ENCODE data around the gene GAS7.

DNA sequence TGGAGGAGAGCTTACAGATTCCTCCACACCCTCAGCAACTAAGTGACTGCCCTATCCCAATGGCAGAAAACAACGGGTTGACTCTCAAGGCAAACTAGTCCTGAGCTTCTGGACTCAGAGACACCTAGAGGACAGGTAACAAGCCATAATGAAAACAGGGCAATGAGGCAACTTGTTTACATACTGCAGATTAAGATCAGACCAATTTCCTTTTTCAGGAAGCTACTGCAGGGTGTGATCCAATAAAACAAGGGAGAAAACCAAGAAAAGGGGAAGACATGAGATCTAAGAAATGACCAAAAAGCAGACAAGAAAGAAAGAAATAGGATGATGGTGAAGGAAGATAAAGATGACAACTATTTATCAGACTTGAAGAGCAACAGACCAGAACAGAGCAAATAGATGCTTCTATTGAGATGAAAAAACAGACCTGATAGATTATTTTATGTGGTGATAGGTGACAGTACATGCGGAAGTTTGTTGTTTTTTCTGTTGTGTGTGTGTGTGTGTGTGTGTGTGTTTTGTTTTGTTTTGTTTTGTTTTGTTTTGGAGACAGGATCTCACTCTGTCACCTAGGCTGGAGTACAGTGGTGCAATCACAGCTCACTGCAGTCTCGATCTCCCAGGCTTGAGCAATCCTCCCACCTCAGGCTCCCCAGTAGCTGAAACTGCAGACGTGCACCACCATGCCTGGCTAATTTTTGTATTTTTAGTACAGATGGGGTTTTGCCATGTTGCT lies 120.7 kb downstream of the GAS7 start:
- TF ChIP-seq ZBTB7A (CRISPR knock-in tag; IDR thresholded peaks at IDR 0.05) (no peak), ZSCAN9 (CRISPR knock-in tag; IDR thresholded peaks at IDR 0.05; ENCODE audit: borderline replicate concordance) (no peak), YY1 (IDR thresholded peaks at IDR 0.05; ENCODE audit: insufficient read depth, insufficient replicate concordance, low read depth, low read length) (no peak), JUNB (CRISPR knock-in tag; IDR thresholded peaks at IDR 0.05; ENCODE audit: borderline replicate concordance) (no peak), ZNF354B (CRISPR knock-in tag; IDR thresholded peaks at IDR 0.05) (no peak), ZHX1 (CRISPR knock-in tag; IDR thresholded peaks at IDR 0.05; ENCODE audit: low read depth) (no peak), HNRNPH1 (optimal IDR thresholded peaks at IDR 0.05; ENCODE audit: low read depth, low read length) (no peak)
- TF ChIP-seq, protein P1, sequence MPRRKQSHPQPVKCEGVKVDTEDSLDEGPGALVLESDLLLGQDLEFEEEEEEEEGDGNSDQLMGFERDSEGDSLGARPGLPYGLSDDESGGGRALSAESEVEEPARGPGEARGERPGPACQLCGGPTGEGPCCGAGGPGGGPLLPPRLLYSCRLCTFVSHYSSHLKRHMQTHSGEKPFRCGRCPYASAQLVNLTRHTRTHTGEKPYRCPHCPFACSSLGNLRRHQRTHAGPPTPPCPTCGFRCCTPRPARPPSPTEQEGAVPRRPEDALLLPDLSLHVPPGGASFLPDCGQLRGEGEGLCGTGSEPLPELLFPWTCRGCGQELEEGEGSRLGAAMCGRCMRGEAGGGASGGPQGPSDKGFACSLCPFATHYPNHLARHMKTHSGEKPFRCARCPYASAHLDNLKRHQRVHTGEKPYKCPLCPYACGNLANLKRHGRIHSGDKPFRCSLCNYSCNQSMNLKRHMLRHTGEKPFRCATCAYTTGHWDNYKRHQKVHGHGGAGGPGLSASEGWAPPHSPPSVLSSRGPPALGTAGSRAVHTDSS (CRISPR knock-in tag; conservative IDR thresholded peaks at IDR 0.05), result no peak
- TF ChIP-seq, protein P2, sequence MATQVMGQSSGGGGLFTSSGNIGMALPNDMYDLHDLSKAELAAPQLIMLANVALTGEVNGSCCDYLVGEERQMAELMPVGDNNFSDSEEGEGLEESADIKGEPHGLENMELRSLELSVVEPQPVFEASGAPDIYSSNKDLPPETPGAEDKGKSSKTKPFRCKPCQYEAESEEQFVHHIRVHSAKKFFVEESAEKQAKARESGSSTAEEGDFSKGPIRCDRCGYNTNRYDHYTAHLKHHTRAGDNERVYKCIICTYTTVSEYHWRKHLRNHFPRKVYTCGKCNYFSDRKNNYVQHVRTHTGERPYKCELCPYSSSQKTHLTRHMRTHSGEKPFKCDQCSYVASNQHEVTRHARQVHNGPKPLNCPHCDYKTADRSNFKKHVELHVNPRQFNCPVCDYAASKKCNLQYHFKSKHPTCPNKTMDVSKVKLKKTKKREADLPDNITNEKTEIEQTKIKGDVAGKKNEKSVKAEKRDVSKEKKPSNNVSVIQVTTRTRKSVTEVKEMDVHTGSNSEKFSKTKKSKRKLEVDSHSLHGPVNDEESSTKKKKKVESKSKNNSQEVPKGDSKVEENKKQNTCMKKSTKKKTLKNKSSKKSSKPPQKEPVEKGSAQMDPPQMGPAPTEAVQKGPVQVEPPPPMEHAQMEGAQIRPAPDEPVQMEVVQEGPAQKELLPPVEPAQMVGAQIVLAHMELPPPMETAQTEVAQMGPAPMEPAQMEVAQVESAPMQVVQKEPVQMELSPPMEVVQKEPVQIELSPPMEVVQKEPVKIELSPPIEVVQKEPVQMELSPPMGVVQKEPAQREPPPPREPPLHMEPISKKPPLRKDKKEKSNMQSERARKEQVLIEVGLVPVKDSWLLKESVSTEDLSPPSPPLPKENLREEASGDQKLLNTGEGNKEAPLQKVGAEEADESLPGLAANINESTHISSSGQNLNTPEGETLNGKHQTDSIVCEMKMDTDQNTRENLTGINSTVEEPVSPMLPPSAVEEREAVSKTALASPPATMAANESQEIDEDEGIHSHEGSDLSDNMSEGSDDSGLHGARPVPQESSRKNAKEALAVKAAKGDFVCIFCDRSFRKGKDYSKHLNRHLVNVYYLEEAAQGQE (IDR thresholded peaks at IDR 0.05; ENCODE audit: borderline replicate concordance in 1 of 2, low read depth in 1 of 2, low read length in 2 of 2), result no peak
